ENCODE measurements around the gene STRIT1. TPM values are rescaled to one million over a fixed set of nuclear protein-coding genes. Genes with fewer than 3 reads are reported as not detected.

Gene STRIT1
- total and polyA plus RNA-seq, 2 of the 4 experiments (the other 2 are of a cell fraction) = not detected

DNA sequence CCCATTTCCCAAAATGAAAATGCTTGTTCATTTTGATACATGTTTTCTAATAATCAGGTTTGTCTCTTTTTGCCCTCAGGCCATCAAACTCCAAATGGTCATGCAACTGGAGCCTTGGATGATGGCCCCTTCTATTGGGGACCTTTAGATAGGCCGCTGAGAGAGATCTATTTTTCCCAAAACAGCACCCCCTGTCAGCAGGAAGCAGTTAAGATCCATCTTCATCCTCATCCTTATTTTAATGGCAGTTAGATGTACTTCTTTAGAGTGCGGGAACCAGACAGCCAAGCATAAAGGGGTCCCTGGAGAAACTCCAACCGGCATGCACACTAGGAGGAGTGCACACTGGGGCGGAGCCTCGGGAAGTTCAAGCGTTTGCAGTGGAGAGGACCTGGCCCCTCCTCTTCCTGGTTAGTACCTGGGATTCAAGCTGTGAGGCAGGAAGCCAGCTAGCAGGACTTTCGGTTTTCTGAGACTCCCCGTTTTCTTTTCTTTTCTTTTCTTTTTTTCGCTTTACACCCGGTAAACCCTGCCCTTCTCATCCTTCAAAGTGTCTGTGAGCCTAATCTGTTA lies 31.9 kb upstream of the STRIT1 start:
- 83% methylated on average over 2 of the region's 10 CpGs; no CpG with 5 or more reads in 1 of the 2 experiments for WGBS, 2 experiments (ENCODE audit: extremely low coverage in 2 of 2, insufficient read length in 1 of 2)
- Histone ChIP-seq H3K9me3 (ENCODE audit: control insufficient read depth, insufficient read depth, low read length) (no peaks in the 10 kb centered on the region), H2AK9ac (replicated peaks; ENCODE audit: low read depth, low read length, poor library complexity) (no peak overlapping the region), H3K56ac (ENCODE audit: extremely low read depth, insufficient read depth, low read length) (no peak overlapping the region), H3K79me1 (ENCODE audit: low read depth in 1 of 2, low read length in 2 of 2) (no peaks in the 10 kb centered on the region), H3K18ac (ENCODE audit: low read depth, low read length) (no peak overlapping the region), H3K14ac (replicated peaks; ENCODE audit: low read depth, low read length) (no peak overlapping the region), H2AK5ac (ENCODE audit: low read depth, low read length) (no peak overlapping the region), H4K91ac (ENCODE audit: insufficient read depth, low read depth, low read length) (no peak overlapping the region), H3K23ac (ENCODE audit: low read depth, low read length) (no peak overlapping the region), H4K20me1 (ENCODE audit: insufficient read depth, low read length) (no peaks in the 10 kb centered on the region), H4K5ac (ENCODE audit: low read depth, low read length) (no peak overlapping the region), H4K8ac (ENCODE audit: low read depth in 2 of 2, low read length in 2 of 2) (no peak overlapping the region), H2BK20ac (ENCODE audit: low read depth, low read length) (no peak overlapping the region), H2BK120ac (ENCODE audit: low read depth, low read length) (no peak overlapping the region), H3K36me3 (ENCODE audit: control insufficient read depth, insufficient read depth, low read length) (no peaks in the 10 kb centered on the region), H2BK15ac (ENCODE audit: low read depth, low read length) (no peak overlapping the region), H3K4ac (ENCODE audit: low read depth, low read length) (no peak overlapping the region), H3K4me2 (ENCODE audit: low read depth, low read length) (no peak overlapping the region), H3K9ac (ENCODE audit: low read depth, low read length) (no peak overlapping the region), H2AFZ (replicated peaks; ENCODE audit: low read length, poor library complexity) (no peak overlapping the region), H3K9me1 (ENCODE audit: insufficient read depth, low read length) (no peaks in the 10 kb centered on the region; the same call in 1 of the 2 replicates), H3K4me3 (ENCODE audit: insufficient read depth, low read depth, low read length) (no peak overlapping the region), H3K27me3 (ENCODE audit: control insufficient read depth, insufficient read depth, low read length) (no peaks in the 10 kb centered on the region; the same call in 1 of the 2 replicates), H3K27ac (ENCODE audit: insufficient read depth, low read length) (no peak overlapping the region), H3K4me1 (ENCODE audit: control insufficient read depth, insufficient read depth, low read length) (no peaks in the 10 kb centered on the region), H2BK5ac (ENCODE audit: low read depth, low read length, poor library complexity, severe bottlenecking) (no peak overlapping the region)
- ATAC-seq (ENCODE audit: low read depth) = no peak
- no peak for DNase-seq
- intact Hi-C loops (cut with micrococcal nuclease) = no loop called here
- BruUV-seq (replicated peaks) = no TSS peak
- ChIA-PET POLR2A (ENCODE audit: unreplicated experiment) (no interaction called here), CTCF (interaction anchor here (1.1 kb wide), 1 partner anchor 222 kb away, joined by 3 read pairs; no protein-coding TSS in a partner anchor)
- 0 out of 2 replicates have a peak, but pooled peaks have one; percentile 2 for TF ChIP-seq SMC3 (IDR thresholded peaks at IDR 0.05; ENCODE audit: low read depth, low read length)
- TF ChIP-seq, protein P1, sequence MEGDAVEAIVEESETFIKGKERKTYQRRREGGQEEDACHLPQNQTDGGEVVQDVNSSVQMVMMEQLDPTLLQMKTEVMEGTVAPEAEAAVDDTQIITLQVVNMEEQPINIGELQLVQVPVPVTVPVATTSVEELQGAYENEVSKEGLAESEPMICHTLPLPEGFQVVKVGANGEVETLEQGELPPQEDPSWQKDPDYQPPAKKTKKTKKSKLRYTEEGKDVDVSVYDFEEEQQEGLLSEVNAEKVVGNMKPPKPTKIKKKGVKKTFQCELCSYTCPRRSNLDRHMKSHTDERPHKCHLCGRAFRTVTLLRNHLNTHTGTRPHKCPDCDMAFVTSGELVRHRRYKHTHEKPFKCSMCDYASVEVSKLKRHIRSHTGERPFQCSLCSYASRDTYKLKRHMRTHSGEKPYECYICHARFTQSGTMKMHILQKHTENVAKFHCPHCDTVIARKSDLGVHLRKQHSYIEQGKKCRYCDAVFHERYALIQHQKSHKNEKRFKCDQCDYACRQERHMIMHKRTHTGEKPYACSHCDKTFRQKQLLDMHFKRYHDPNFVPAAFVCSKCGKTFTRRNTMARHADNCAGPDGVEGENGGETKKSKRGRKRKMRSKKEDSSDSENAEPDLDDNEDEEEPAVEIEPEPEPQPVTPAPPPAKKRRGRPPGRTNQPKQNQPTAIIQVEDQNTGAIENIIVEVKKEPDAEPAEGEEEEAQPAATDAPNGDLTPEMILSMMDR (conservative IDR thresholded peaks at IDR 0.05; ENCODE audit: low read depth, low read length) = 0 out of 2 replicates have a peak, but pooled peaks have one; percentile 8
- no peak for TF ChIP-seq RAD21 (IDR thresholded peaks at IDR 0.05; ENCODE audit: low read length)
- TF ChIP-seq RCOR1 (IDR thresholded peaks at IDR 0.05; ENCODE audit: insufficient replicate concordance, low read length) = no peak
- no peak for TF ChIP-seq MXI1 (IDR thresholded peaks at IDR 0.05; ENCODE audit: borderline replicate concordance, low read depth, low read length)
- no peak for TF ChIP-seq NFE2L2 (IDR thresholded peaks at IDR 0.05; ENCODE audit: low read depth, low read length)
- dilution Hi-C loops (cut with HindIII; ENCODE audit: low sequenced_read_pairs, unreplicated experiment) = no loop called here
- in situ Hi-C loops (cut with MboI; ENCODE audit: low sequenced_read_pairs) = loop anchor here (5.0 to 25.0 kb wide), 3 partner anchors 558 to 1001 kb away; partner anchors contain the start of gene DHX36
